Endothelial cell (in vitro differentiated cells): ENCODE results near the gene CKM. TPM values are rescaled to one million over a fixed set of nuclear protein-coding genes. Genes with fewer than 3 reads are reported as not detected.
"Not testable (repeated sequence)": the region's sequence is repeated elsewhere in the genome, so short reads cannot be mapped to it uniquely, and the experiment has no call there.

Experiments
- DNase-seq: peaks from one replicate; pipeline ENCODE4 v3.0.0; 2021; ENCODE audit warnings: low spot score
- H3K27ac Mint-ChIP-seq: one replicate; pipeline ENCODE4 v1.8.0; 2021; ENCODE audit warnings: mixed read lengths, inconsistent platforms; ENCODE audit not compliant: unreplicated experiment
- H3K27me3 Mint-ChIP-seq: one replicate; pipeline ENCODE4 v1.8.0; 2021; ENCODE audit warnings: mild to moderate bottlenecking, moderate library complexity, mixed read lengths, inconsistent platforms; ENCODE audit not compliant: unreplicated experiment
- H3K36me3 Mint-ChIP-seq: one replicate; pipeline ENCODE4 v1.8.0; 2021; ENCODE audit warnings: mild to moderate bottlenecking, low read depth, mixed read lengths, inconsistent platforms; ENCODE audit not compliant: unreplicated experiment
- H3K4me1 Mint-ChIP-seq: one replicate; pipeline ENCODE4 v1.8.0; 2021; ENCODE audit warnings: mild to moderate bottlenecking, mixed read lengths, inconsistent platforms; ENCODE audit not compliant: unreplicated experiment
- H3K4me3 Mint-ChIP-seq: one replicate; pipeline ENCODE4 v1.8.0; 2021; ENCODE audit warnings: mild to moderate bottlenecking, mixed read lengths, inconsistent platforms; ENCODE audit not compliant: unreplicated experiment
- H3K9me3 Mint-ChIP-seq: one replicate; pipeline ENCODE4 v1.8.0; 2021; ENCODE audit warnings: mixed read lengths, inconsistent platforms; ENCODE audit not compliant: unreplicated experiment
- CTCF ChIP-seq: fragments of 200-600 bp; sonication (generic); IDR thresholded peaks from one replicate; pipeline ENCODE4 v1.5.0; 2021; ENCODE audit warnings: antibody characterized with exemption; ENCODE audit not compliant: unreplicated experiment
- total RNA-seq: library from RNA; stranded (reverse); fragmentation: NEBNext Ultra II Directional; extraction: Animal tissue kit (Norgen Biotek cat#: 25700); gene quantifications from one replicate; pipeline ENCODE4 v1.2.1, GENCODE V29; 2021; ENCODE audit not compliant: unreplicated experiment

CKM gene
- total RNA-seq, 1 donor from 2014 or later: not detected

GRCh38 chr19:45273521-45273855 is 49.2 kb downstream of the CKM start:
- TF ChIP-seq CTCF: no peak
- Mint-ChIP-seq H3K4me1 (peaks cover 18% of the 10 kb centered on the region), H3K27me3 (peaks cover 3% of the 10 kb centered on the region), H3K4me3 (peak overlapping the region; percentile 81), H3K36me3 (peaks cover 38% of the 10 kb centered on the region), H3K9me3 (no peaks in the 10 kb centered on the region), H3K27ac (peak overlapping the region; percentile 38)
- no peak for DNase-seq

- H3K27ac Mint-ChIP-seq: no peak overlapping the region
- DNase-seq: no peak
- H3K9me3 Mint-ChIP-seq: no peaks in the 10 kb centered on the region
- peaks cover 2% of the 10 kb centered on the region for H3K27me3 Mint-ChIP-seq
- peaks cover 18% of the 10 kb centered on the region for H3K4me1 Mint-ChIP-seq
- H3K4me3 Mint-ChIP-seq: peak overlapping the region; percentile 47
- TF ChIP-seq CTCF: no peak
- peaks cover 36% of the 10 kb centered on the region for H3K36me3 Mint-ChIP-seq
Measured at GRCh38 chr19:45271735-45272108, 51.0 kb downstream of the CKM start.

GRCh38 chr19:45271098-45271734 is 51.5 kb downstream of the CKM start:
- no peak overlapping the region for H3K4me3 Mint-ChIP-seq
- no peak for TF ChIP-seq CTCF
- no peak for DNase-seq
- no peak overlapping the region for H3K27ac Mint-ChIP-seq
- no peaks in the 10 kb centered on the region for H3K9me3 Mint-ChIP-seq
- peaks cover 18% of the 10 kb centered on the region for H3K4me1 Mint-ChIP-seq
- peaks cover 2% of the 10 kb centered on the region for H3K27me3 Mint-ChIP-seq
- H3K36me3 Mint-ChIP-seq: peaks cover 36% of the 10 kb centered on the region

DNA sequence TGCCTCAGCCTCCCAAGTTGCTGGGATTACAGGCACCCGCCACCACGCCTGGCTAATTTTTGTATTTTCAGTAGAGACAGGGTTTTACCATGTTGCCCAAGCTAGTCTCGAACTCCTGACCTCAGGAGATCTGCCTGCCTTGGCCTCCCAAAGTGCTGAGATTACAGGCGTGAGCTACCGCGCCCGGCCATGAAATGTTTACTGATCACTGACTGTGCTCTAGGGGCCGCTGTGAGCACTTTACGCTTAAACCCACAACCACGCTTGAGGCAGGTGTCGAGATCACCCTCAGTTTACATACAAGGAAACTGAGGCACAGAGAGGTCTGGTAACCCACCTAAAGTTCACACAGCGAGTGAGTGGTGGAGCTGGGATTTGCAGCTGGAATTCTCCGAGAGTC is 52.7 kb downstream of the CKM start:
- not testable (repeated sequence) for DNase-seq, H3K9me3 Mint-ChIP-seq, H3K27ac Mint-ChIP-seq, H3K4me3 Mint-ChIP-seq, H3K27me3 Mint-ChIP-seq
- H3K4me1 Mint-ChIP-seq: peaks cover 22% of the 10 kb centered on the region
- peaks cover 45% of the 10 kb centered on the region for H3K36me3 Mint-ChIP-seq

DNA sequence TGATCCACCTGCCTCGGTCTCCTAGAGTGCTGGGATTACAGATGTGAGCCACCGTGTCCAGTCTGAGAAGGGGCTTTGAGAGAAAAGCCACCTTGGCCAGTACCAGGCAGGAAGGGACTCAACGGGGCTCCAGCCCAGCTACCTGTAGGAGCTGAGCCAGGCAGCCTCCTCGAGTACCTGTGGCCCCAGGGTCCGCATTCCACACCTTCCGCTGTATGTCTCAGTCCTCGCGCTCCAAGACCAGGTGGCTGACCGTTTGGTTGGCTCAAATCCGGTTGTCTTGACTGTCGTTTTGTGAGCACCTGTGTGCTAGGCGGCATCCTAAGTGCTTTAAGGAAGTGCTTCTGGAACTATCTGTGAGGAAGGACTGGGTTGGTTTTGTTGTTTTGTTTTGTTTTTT is 55.4 kb downstream of the CKM start:
- Mint-ChIP-seq H3K4me1 (peaks cover 10% of the 10 kb centered on the region), H3K27me3 (peaks cover 7% of the 10 kb centered on the region), H3K9me3 (no peaks in the 10 kb centered on the region), H3K36me3 (peaks cover 43% of the 10 kb centered on the region), H3K4me3 (no peak overlapping the region), H3K27ac (no peak overlapping the region)
- DNase-seq: no peak
- TF ChIP-seq CTCF: no peak
